GM18526 (cell line): ENCODE measurements around the gene MAD1L1.

Source experiments
- POLR2A ChIP-seq: IDR thresholded peaks from 3 replicates; pipeline ENCODE4 v1.6.1; 2011; ENCODE audit not compliant: insufficient read length; ENCODE audit errors: extremely low read depth

MAD1L1 gene

GRCh38 chr7:2195400-2196246 is 37.1 kb downstream of the MAD1L1 start:
- TF ChIP-seq POLR2A: no peak

GRCh38 chr7:2193575-2194305 is 39.0 kb downstream of the MAD1L1 start:
- TF ChIP-seq POLR2A: no peak

- no peak for TF ChIP-seq POLR2A
These were observed 39.8 kb downstream of the MAD1L1 start for GRCh38 chr7:2192831-2193534.

- TF ChIP-seq POLR2A: no peak
These were observed 41.7 kb downstream of the MAD1L1 start for GRCh38 chr7:2191016-2191415.

- TF ChIP-seq POLR2A: no peak
These were observed 42.2 kb downstream of the MAD1L1 start for GRCh38 chr7:2190531-2190930.

GRCh38 chr7:2186166-2186565 is 46.6 kb downstream of the MAD1L1 start:
- no peak for TF ChIP-seq POLR2A

GRCh38 chr7:2185715-2186114 is 47.0 kb downstream of the MAD1L1 start:
- TF ChIP-seq POLR2A: no peak

GRCh38 chr7:2182461-2182860 is 50.3 kb downstream of the MAD1L1 start:
- TF ChIP-seq POLR2A: no peak

GRCh38 chr7:2181077-2181854 is 51.5 kb downstream of the MAD1L1 start:
- no peak for TF ChIP-seq POLR2A

- TF ChIP-seq POLR2A: no peak
These were observed 52.7 kb downstream of the MAD1L1 start for GRCh38 chr7:2180081-2180480.

GRCh38 chr7:2175514-2175913 is 57.2 kb downstream of the MAD1L1 start:
- TF ChIP-seq POLR2A: no peak

GRCh38 chr7:2175091-2175490 is 57.7 kb downstream of the MAD1L1 start:
- TF ChIP-seq POLR2A: no peak

GRCh38 chr7:2173189-2173827 is 59.4 kb downstream of the MAD1L1 start:
- no peak for TF ChIP-seq POLR2A
